SK-N-SH (cell line): Measurements from ENCODE around the gene MYMK. TPM values are rescaled to one million over a fixed set of nuclear protein-coding genes. Genes with fewer than 3 reads are reported as not detected.

ENCODE experiments used
- CTCF ChIA-PET: fragments of 300-600, 350-600 bp; formaldehyde crosslinking; extraction: SDS; loops from one replicate; lab custom pipeline; 2021; lab: Yijun Ruan, JAX
- POLR2A ChIA-PET: fragments of 350-600 bp; sonication (Branson Sonifier 250); formaldehyde crosslinking; extraction: SDS; loops from one replicate; lab custom pipeline; 2020; ENCODE audit warnings: antibody characterized with exemption, inconsistent platforms; lab: Yijun Ruan, JAX
- DNase-seq: peaks from one replicate; pipeline ENCODE4 v3.0.0; 2012
- H2AFZ ChIP-seq: fragments of 200-600 bp; sonication (generic); 2 replicates; pipeline ENCODE4 v1.8.1; 2016; ENCODE audit warnings: antibody characterized with exemption, mild to moderate bottlenecking, low read depth
- H3F3A ChIP-seq: fragments of 200-600 bp; sonication (generic); replicated peaks from 2 replicates; pipeline ENCODE3; 2016; ENCODE audit warnings: antibody characterized with exemption, mild to moderate bottlenecking; ENCODE audit not compliant: insufficient read depth
- H3K27ac ChIP-seq, 2 experiments: fragments of 200-500 bp in 1 of 2; fragments of 200-600 bp in 1 of 2; sonication (Bioruptor generic) in 1 of 2; sonication (generic), shearing (Covaris generic) in 1 of 2; 2 replicates each; pipeline versions ENCODE4 v1.5.1 to v1.6.1; 2014 to 2016; ENCODE audit warnings: low read depth in 2 of 2, inconsistent platforms in 1 of 2, low read length in 1 of 2, mild to moderate bottlenecking in 1 of 2, mixed read lengths in 1 of 2
- H3K27me3 ChIP-seq: fragments of 200-600 bp; sonication (generic), shearing (Covaris generic); 2 replicates; pipeline ENCODE4 v1.6.1; 2016; ENCODE audit warnings: mixed run types; ENCODE audit not compliant: insufficient read depth
- H3K36me3 ChIP-seq, 2 experiments: fragments of 200-500 bp in 1 of 2; fragments of 200-600 bp in 1 of 2; sonication (Bioruptor generic) in 1 of 2; sonication (generic) in 1 of 2; replicated peaks in 1 of 2; 2 replicates each; pipeline versions ENCODE3 to v1.5.1; 2014 to 2016; ENCODE audit warnings: low read length in 1 of 2, mild to moderate bottlenecking in 1 of 2; ENCODE audit not compliant: insufficient read depth in 2 of 2, control insufficient read depth in 1 of 2
- H3K4me1 ChIP-seq, 2 experiments: fragments of 200-500 bp in 1 of 2; fragments of 200-600 bp in 1 of 2; sonication (Bioruptor generic) in 1 of 2; sonication (generic), shearing (Covaris generic) in 1 of 2; 2 replicates each; pipeline versions ENCODE4 v1.5.1 to v1.6.1; 2014 to 2016; ENCODE audit warnings: low read depth in 1 of 2, low read length in 1 of 2, mixed run types in 1 of 2; ENCODE audit not compliant: insufficient read depth in 2 of 2, control insufficient read depth in 1 of 2
- H3K4me2 ChIP-seq: fragments of 200-600 bp; sonication (generic), shearing (Covaris generic); 2 replicates; pipeline ENCODE4 v1.6.1; 2017; ENCODE audit warnings: mixed run types
- H3K4me3 ChIP-seq, 2 experiments: fragments of 200-500 bp in 1 of 2; fragments of 200-600 bp in 1 of 2; sonication (Bioruptor generic) in 1 of 2; sonication (generic), shearing (Covaris generic) in 1 of 2; 2 replicates each; pipeline versions ENCODE4 v1.5.1 to v1.8.1; 2014 to 2016; ENCODE audit warnings: low read depth in 2 of 2, inconsistent platforms in 1 of 2, low read length in 1 of 2, mild to moderate bottlenecking in 1 of 2, mixed read lengths in 1 of 2, moderate library complexity in 1 of 2
- H3K79me2 ChIP-seq: fragments of 200-600 bp; sonication (generic); 2 replicates; pipeline ENCODE4 v1.8.1; 2017; ENCODE audit warnings: mild to moderate bottlenecking; ENCODE audit not compliant: insufficient read depth
- H3K9ac ChIP-seq: fragments of 200-600 bp; sonication (generic); 2 replicates; pipeline ENCODE4 v1.6.1; 2017; ENCODE audit warnings: mixed run types
- H3K9me2 ChIP-seq: fragments of 200-600 bp; sonication (generic); 2 replicates; pipeline ENCODE4 v1.6.1; 2017; ENCODE audit warnings: mixed run types
- H3K9me3 ChIP-seq: fragments of 200-600 bp; sonication (generic); 2 replicates; pipeline ENCODE4 v1.6.1; 2017; ENCODE audit warnings: mixed run types, mild to moderate bottlenecking, moderate library complexity
- H4K20me1 ChIP-seq: fragments of 200-600 bp; sonication (generic); 2 replicates; pipeline ENCODE4 v1.6.1; 2017; ENCODE audit warnings: mild to moderate bottlenecking, mixed run types; ENCODE audit not compliant: insufficient read depth
- ELF1 ChIP-seq: IDR thresholded peaks from 2 replicates; pipeline ENCODE4 v1.4.0; 2012
- EZH2phosphoT487 ChIP-seq: fragments of 200-600 bp; sonication (generic); IDR thresholded peaks from 2 replicates; pipeline ENCODE4 v1.6.1; 2017; ENCODE audit warnings: low read depth, mixed run types, mild to moderate bottlenecking, antibody characterized with exemption, moderate library complexity, borderline replicate concordance
- FOXJ3 ChIP-seq: sonication (generic); formaldehyde crosslinking; IDR thresholded peaks from 2 replicates; pipeline ENCODE4 v1.5.1; 2020; ENCODE audit warnings: mild to moderate bottlenecking, missing genetic modification reagents
- GABPA ChIP-seq: IDR thresholded peaks from 2 replicates; pipeline ENCODE4 v1.4.0; 2012; ENCODE audit warnings: low read depth, mild to moderate bottlenecking
- JUND ChIP-seq: IDR thresholded peaks from 2 replicates; pipeline ENCODE4 v1.4.0; 2012
- MXI1 ChIP-seq: IDR thresholded peaks from 2 replicates; pipeline ENCODE4 v1.6.1; 2012; ENCODE audit warnings: mild to moderate bottlenecking, low read depth, low read length, improper control_type of control experiment
- NFIC ChIP-seq: IDR thresholded peaks from 2 replicates; pipeline ENCODE4 v1.4.0; 2012; ENCODE audit warnings: borderline replicate concordance
- RAD21 ChIP-seq: IDR thresholded peaks from 2 replicates; pipeline ENCODE4 v1.6.1; 2012; ENCODE audit warnings: mild to moderate bottlenecking, low read length
- RFX5 ChIP-seq: IDR thresholded peaks from 2 replicates; pipeline ENCODE4 v1.6.1; 2012; ENCODE audit warnings: mild to moderate bottlenecking, improper control_type of control experiment, low read length
- TAF1 ChIP-seq: IDR thresholded peaks from 2 replicates; pipeline ENCODE4 v1.6.1; 2012; ENCODE audit warnings: low read depth, mild to moderate bottlenecking, low read length, moderate library complexity, borderline replicate concordance
- TCF12 ChIP-seq: IDR thresholded peaks from 2 replicates; pipeline ENCODE4 v1.4.0; 2012
- TEAD4 ChIP-seq: IDR thresholded peaks from 2 replicates; pipeline ENCODE4 v1.4.0; 2012; ENCODE audit warnings: mild to moderate bottlenecking, borderline replicate concordance; ENCODE audit not compliant: insufficient read depth
- WGBS: methylation state at CpG from one replicate; pipeline ENCODE4 v1.1.6; 2017; ENCODE audit warnings: low lambda C conversion rate; 5-methylcytosine and 5-hydroxymethylcytosine counted together
- polyA plus RNA-seq, 3 experiments: library from polyadenylated mRNA; depleted of rRNA; stranded (reverse); fragments of >200 nt; gene quantifications; 2 replicates each; pipeline ENCODE4 v1.2.3, GENCODE V29; 2012
- TF ChIP-seq, protein P1 (sequence below): IDR thresholded peaks from 2 replicates; pipeline ENCODE4 v1.4.0; 2012; ENCODE audit warnings: low read depth, borderline replicate concordance
- TF ChIP-seq, protein P2 (sequence below): fragments of 200-600 bp; sonication (generic); IDR thresholded peaks from 2 replicates; pipeline ENCODE4 v1.6.1; 2017; ENCODE audit warnings: antibody characterized with exemption, mild to moderate bottlenecking, moderate library complexity
- TF ChIP-seq, protein P3 (sequence below): fragments of 150-350 bp; IDR thresholded peaks from 2 replicates; pipeline ENCODE4 v1.6.1; 2017; ENCODE audit warnings: antibody characterized with exemption, low read length, low read depth, borderline replicate concordance
- TF ChIP-seq, protein P4 (sequence below): fragments of 150-350 bp; IDR thresholded peaks from 2 replicates; pipeline ENCODE4 v1.6.1; 2016; ENCODE audit warnings: mild to moderate bottlenecking, low read depth, low read length

MYMK gene
- polyA plus RNA-seq, 1 of the 3 experiments (the other 2 are of a cell fraction), result not detected

DNA sequence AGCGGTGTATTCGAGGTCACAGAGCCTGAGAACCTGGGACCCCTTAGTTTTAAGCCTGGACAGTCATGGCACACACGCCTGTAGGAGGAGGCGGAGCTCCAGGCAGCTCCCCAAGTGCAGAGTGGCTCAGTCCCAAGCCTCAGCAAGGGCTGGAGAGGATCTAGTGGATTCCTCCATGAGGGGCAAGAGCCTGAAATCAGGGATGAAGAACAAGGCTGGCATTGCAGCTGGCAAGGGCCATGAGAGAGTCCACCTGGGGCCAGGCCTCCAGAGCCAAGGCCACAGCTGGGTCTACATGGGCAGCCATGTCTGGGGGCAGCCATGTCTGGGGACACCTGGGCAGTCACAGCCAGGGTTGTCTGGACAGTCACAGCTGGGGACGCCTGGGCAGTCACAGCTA is 31.6 kb upstream of the MYMK start:
- peak overlapping the region in 1 of 2 experiments; percentile 96; a peak in 2 of 4 replicates for H3K27ac ChIP-seq
- no peaks in the 10 kb centered on the region for H3K9me2 ChIP-seq
- H3K4me1 ChIP-seq, result peaks cover 16 to 54% of the 10 kb centered on the region in 2 experiments
- no peak overlapping the region for H3K4me2 ChIP-seq
- CTCF ChIA-PET, result interaction anchor here (1.2 to 1.3 kb wide), 2 partner anchors 13 to 23 kb away, joined by 3 to 8 read pairs; no protein-coding TSS in a partner anchor
- H3K9ac ChIP-seq, result no peak overlapping the region
- POLR2A ChIA-PET, result interaction anchor here (0.8 to 1.7 kb wide), 3 partner anchors 22 to 80 kb away, joined by 4 to 5 read pairs (median 5); partner anchors contain the start of genes ADAMTSL2 and DBH
- H3K4me3 ChIP-seq, result no peak overlapping the region
- no peaks in the 10 kb centered on the region for H3K9me3 ChIP-seq
- H2AFZ ChIP-seq, result no peak overlapping the region
- 90% methylated on average over 4 of the region's 5 CpGs for WGBS
- TF ChIP-seq GABPA, result no peak
- TF ChIP-seq FOXJ3, result no peak
- no peak for TF ChIP-seq JUND
- TF ChIP-seq TAF1, result no peak
- TF ChIP-seq RFX5, result no peak
- TF ChIP-seq RAD21, result no peak
- TF ChIP-seq, protein P1, sequence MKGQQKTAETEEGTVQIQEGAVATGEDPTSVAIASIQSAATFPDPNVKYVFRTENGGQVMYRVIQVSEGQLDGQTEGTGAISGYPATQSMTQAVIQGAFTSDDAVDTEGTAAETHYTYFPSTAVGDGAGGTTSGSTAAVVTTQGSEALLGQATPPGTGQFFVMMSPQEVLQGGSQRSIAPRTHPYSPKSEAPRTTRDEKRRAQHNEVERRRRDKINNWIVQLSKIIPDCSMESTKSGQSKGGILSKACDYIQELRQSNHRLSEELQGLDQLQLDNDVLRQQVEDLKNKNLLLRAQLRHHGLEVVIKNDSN, result no peak
- no peak for TF ChIP-seq ELF1
- TF ChIP-seq, protein P2, sequence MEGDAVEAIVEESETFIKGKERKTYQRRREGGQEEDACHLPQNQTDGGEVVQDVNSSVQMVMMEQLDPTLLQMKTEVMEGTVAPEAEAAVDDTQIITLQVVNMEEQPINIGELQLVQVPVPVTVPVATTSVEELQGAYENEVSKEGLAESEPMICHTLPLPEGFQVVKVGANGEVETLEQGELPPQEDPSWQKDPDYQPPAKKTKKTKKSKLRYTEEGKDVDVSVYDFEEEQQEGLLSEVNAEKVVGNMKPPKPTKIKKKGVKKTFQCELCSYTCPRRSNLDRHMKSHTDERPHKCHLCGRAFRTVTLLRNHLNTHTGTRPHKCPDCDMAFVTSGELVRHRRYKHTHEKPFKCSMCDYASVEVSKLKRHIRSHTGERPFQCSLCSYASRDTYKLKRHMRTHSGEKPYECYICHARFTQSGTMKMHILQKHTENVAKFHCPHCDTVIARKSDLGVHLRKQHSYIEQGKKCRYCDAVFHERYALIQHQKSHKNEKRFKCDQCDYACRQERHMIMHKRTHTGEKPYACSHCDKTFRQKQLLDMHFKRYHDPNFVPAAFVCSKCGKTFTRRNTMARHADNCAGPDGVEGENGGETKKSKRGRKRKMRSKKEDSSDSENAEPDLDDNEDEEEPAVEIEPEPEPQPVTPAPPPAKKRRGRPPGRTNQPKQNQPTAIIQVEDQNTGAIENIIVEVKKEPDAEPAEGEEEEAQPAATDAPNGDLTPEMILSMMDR, result no peak
- no peak for TF ChIP-seq TEAD4
- TF ChIP-seq NFIC, result no peak
- TF ChIP-seq, protein P3, sequence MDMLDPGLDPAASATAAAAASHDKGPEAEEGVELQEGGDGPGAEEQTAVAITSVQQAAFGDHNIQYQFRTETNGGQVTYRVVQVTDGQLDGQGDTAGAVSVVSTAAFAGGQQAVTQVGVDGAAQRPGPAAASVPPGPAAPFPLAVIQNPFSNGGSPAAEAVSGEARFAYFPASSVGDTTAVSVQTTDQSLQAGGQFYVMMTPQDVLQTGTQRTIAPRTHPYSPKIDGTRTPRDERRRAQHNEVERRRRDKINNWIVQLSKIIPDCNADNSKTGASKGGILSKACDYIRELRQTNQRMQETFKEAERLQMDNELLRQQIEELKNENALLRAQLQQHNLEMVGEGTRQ, result no peak
- TF ChIP-seq TCF12, result no peak
- TF ChIP-seq EZH2phosphoT487, result no peak
- H3F3A ChIP-seq, result peaks cover 9% of the 10 kb centered on the region
- H3K36me3 ChIP-seq, result no peaks in the 10 kb centered on the region
- H3K79me2 ChIP-seq, result no peaks in the 10 kb centered on the region
- no peaks in the 10 kb centered on the region for H3K27me3 ChIP-seq
- no peak for DNase-seq
- no peaks in the 10 kb centered on the region for H4K20me1 ChIP-seq

DNA sequence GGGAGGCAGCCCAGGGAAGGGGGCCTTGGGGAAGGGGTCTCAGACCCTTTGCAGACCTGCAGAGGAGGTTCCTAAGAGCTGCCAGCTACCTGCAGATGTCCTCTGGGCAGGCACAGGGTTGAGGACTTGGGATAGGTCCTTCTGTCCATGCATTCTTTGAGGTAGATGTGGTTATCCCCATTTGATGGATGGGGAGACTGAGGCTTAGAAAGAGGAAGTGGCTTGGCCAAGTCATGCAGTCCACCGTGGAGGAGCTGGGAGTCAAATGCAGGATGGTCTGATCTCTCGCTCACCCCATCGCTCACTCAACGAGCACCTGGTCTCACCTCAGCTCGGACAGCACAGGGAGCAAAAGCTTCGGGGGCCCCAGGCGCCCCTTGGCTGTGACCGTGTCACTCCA is 30.0 kb upstream of the MYMK start:
- ChIA-PET POLR2A (interaction anchor here (0.6 kb wide), 1 partner anchor 21 kb away, joined by 3 read pairs; the partner anchor contains the start of gene ADAMTSL2), CTCF (interaction anchor here (0.6 to 1.5 kb wide), 4 partner anchors 19 to 204 kb away, joined by 3 to 4 read pairs (median 4); no protein-coding TSS in a partner anchor)
- DNase-seq, result no peak
- no peaks in the 10 kb centered on the region for H3K79me2 ChIP-seq
- TF ChIP-seq MXI1, result no peak
- TF ChIP-seq, protein P4, sequence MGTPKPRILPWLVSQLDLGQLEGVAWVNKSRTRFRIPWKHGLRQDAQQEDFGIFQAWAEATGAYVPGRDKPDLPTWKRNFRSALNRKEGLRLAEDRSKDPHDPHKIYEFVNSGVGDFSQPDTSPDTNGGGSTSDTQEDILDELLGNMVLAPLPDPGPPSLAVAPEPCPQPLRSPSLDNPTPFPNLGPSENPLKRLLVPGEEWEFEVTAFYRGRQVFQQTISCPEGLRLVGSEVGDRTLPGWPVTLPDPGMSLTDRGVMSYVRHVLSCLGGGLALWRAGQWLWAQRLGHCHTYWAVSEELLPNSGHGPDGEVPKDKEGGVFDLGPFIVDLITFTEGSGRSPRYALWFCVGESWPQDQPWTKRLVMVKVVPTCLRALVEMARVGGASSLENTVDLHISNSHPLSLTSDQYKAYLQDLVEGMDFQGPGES, result no peak
- H3F3A ChIP-seq, result peaks cover 9% of the 10 kb centered on the region
- no peak overlapping the region for H3K4me3 ChIP-seq
- H3K9ac ChIP-seq, result no peak overlapping the region
- H2AFZ ChIP-seq, result no peak overlapping the region
- H3K4me1 ChIP-seq, result peaks cover 16 to 42% of the 10 kb centered on the region in 2 experiments
- H3K27ac ChIP-seq, result no peak overlapping the region; a peak in 1 of 4 replicates
- H3K9me3 ChIP-seq, result no peaks in the 10 kb centered on the region
- no peaks in the 10 kb centered on the region for H3K36me3 ChIP-seq
- no peaks in the 10 kb centered on the region for H3K9me2 ChIP-seq
- no peaks in the 10 kb centered on the region for H3K27me3 ChIP-seq
- WGBS, result 93% methylated on average over 5 of the region's 8 CpGs
- no peaks in the 10 kb centered on the region for H4K20me1 ChIP-seq
- H3K4me2 ChIP-seq, result no peak overlapping the region
